SK-N-MC (cell line): ENCODE data around the gene FAM107B.

ENCODE experiments used
- DNase-seq: peaks from one replicate; pipeline ENCODE4 v3.0.0-alpha.2; 2011; ENCODE audit warnings: low read depth, low spot score
- H3K27ac ChIP-seq: fragments of 200-600 bp; sonication (generic); 2 replicates; pipeline ENCODE4 v1.5.1; 2016; ENCODE audit warnings: mixed run types
- H3K36me3 ChIP-seq: fragments of 200-600 bp; sonication (generic); 2 replicates; pipeline ENCODE4 v1.6.1; 2017; ENCODE audit warnings: antibody characterized with exemption, low read length, mixed read lengths; ENCODE audit not compliant: insufficient read depth
- H3K4me3 ChIP-seq: fragments of 200-600 bp; sonication (generic); 2 replicates; pipeline ENCODE4 v1.5.1; 2016
- H3K9ac ChIP-seq: fragments of 200-600 bp; sonication (generic); 2 replicates; pipeline ENCODE4 v1.8.0; 2017; ENCODE audit warnings: mixed run types, mixed read lengths; ENCODE audit not compliant: insufficient read length
- H3K9me3 ChIP-seq: fragments of 200-600 bp; sonication (generic); 2 replicates; pipeline ENCODE4 v1.6.1; 2017; ENCODE audit warnings: low read depth, mild to moderate bottlenecking, antibody characterized with exemption, low read length, moderate library complexity, mixed read lengths
- EZH2 ChIP-seq: fragments of 200-600 bp; sonication (generic); IDR thresholded peaks from one replicate; pipeline ENCODE4 v1.6.1; 2017; ENCODE audit warnings: antibody characterized with exemption
- FOXP2 ChIP-seq: optimal IDR thresholded peaks from 2 replicates; pipeline ENCODE3; 2011; ENCODE audit warnings: mild to moderate bottlenecking, moderate library complexity; ENCODE audit not compliant: insufficient read depth; ENCODE audit errors: extremely low read length, control extremely low read depth
- POLR2AphosphoS5 ChIP-seq: IDR thresholded peaks from 2 replicates; pipeline ENCODE4 v1.6.1; 2012; ENCODE audit warnings: mild to moderate bottlenecking, low read depth, low read length, borderline replicate concordance

Gene FAM107B

DNA sequence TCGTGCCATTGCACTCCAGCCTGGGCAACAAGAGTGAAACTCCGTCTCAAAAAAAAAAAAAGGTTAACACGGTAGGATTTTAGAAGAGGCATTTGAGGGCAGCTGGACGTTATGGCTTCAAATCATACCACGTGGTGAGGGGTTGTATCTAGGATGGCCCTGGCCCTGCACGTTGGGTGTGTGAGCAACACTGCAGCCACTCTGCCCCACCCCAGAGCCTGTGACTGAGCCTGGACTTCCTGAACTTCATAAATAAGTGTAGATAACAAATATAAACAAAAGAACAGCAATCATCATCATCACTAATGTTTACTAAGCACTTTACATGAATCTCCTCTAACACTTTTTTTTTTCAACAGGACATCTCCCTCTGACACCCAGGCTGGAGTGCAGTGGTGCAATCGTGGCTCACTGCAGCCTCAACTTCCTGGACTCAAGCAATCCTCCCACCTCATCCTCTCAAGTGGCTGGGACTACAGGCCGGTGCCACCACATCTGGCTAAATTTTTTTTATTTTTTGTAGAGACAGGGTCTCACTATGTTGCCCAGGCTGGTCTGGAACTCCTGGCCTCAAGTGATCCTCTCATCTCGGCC lies 274.4 kb downstream of the FAM107B start:
- Histone ChIP-seq H3K9me3 (no peaks in the 10 kb centered on the region), H3K9ac (no peak overlapping the region), H3K36me3 (no peaks in the 10 kb centered on the region), H3K27ac (no peak overlapping the region), H3K4me3 (no peak overlapping the region)
- no peak for DNase-seq
- TF ChIP-seq FOXP2 (no peak), EZH2 (no peak), POLR2AphosphoS5 (no peak)

DNA sequence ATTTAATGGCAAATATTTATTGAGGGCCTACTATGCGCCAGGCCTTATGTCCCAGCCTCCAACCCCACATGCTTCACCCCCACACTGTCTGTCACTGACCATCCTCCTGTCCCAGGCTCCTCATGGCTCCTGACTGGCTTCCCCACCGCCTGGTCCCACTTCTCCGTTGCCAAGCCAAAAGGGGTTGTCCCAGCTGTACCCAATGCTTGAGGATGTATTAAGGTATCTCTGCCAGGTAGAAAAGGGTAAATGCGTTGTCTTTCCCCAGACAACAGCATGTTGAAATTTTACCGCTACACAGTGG lies 275.1 kb downstream of the FAM107B start:
- DNase-seq, result no peak
- TF ChIP-seq EZH2 (no peak), FOXP2 (no peak), POLR2AphosphoS5 (no peak)
- Histone ChIP-seq H3K9ac (no peak overlapping the region), H3K27ac (no peak overlapping the region), H3K9me3 (no peaks in the 10 kb centered on the region), H3K36me3 (no peaks in the 10 kb centered on the region), H3K4me3 (no peak overlapping the region)

DNA sequence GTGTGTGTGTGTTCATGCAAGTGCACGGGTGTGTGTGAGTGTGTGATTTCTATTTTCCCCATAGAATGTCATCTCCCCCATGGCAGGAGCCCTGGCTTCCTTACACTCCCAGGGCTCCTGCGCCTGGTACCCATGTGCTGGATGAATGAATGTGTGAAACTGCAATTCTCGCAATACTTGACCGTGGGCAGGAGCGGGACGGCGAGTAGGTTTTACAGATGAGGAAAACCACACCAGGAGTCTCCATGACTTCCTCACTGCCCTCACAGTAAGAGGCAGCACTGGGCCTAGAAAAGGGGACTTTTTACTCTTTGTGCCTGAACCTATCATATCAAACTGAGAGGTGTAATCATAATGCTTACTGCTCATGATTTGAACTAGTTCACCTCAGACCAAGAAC lies 276.4 kb downstream of the FAM107B start:
- Histone ChIP-seq H3K36me3 (no peaks in the 10 kb centered on the region), H3K9me3 (no peaks in the 10 kb centered on the region), H3K4me3 (no peak overlapping the region), H3K27ac (no peak overlapping the region), H3K9ac (no peak overlapping the region)
- DNase-seq, result no peak
- TF ChIP-seq EZH2, result no peak
- TF ChIP-seq POLR2AphosphoS5, result no peak
- no peak for TF ChIP-seq FOXP2

- Histone ChIP-seq H3K9me3 (no peaks in the 10 kb centered on the region), H3K4me3 (no peak overlapping the region), H3K36me3 (no peaks in the 10 kb centered on the region), H3K27ac (no peak overlapping the region), H3K9ac (no peak overlapping the region)
- no peak for TF ChIP-seq FOXP2
- TF ChIP-seq EZH2, result no peak
- TF ChIP-seq POLR2AphosphoS5, result no peak
- no peak for DNase-seq
Observed at GRCh38 chr10:14491811-14492210, 282.9 kb downstream of the FAM107B start.

DNA sequence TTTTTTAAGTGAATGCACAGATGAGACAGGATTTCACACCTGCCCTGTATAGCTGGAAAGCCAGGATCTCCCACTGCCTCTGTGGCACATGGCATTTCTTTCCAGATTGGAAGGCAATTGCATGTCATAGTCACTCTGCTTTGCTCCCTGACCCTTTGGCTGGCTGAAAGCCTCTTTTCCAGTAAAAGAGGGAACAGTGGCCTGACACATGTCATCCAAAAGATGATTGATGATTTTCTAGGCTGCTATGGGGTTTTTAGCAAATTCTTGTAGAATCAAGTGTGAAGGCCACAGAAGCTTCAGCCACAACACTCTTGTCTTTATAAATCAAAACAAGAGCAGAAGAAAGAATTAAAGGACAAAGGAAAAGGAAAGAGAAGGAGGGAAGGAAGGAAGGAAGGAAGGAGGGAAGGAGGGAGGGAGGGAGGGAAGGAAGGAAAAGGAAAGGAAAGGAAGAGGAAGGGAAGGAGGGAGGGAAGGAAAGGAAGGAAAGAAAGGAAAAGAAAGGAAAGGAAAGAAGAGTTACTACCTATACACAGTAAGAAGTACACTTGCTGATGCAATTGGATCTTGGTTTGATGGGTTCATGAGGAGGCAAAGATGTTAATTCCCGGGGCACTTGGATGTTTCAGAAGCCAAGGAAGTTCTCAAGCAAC lies 285.0 kb downstream of the FAM107B start:
- Histone ChIP-seq H3K36me3 (no peaks in the 10 kb centered on the region), H3K4me3 (no peak overlapping the region), H3K9me3 (no peaks in the 10 kb centered on the region), H3K27ac (no peak overlapping the region), H3K9ac (no peak overlapping the region)
- no peak for DNase-seq
- TF ChIP-seq EZH2, result no peak
- TF ChIP-seq POLR2AphosphoS5, result no peak
- no peak for TF ChIP-seq FOXP2

DNA sequence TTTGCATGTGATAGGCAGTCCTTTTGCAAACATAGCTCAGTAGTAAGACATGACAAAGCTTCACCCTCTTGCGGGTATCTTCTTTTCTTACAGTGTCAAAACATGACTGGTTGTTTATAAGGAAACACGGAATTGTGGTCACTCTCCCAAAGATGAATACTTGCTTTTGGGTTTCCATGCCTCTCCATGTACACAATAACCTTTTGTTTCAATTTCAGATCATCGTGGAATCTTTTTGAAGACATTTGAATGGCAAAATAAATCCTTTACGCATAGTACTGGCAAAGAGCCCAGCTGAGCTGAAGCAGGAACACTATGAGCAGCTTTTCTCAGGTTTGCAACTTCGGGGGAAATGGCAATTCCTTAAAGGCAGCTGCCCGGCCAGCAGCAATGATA lies 287.2 kb downstream of the FAM107B start:
- DNase-seq, result no peak
- no peak for TF ChIP-seq FOXP2
- no peak for TF ChIP-seq EZH2
- TF ChIP-seq POLR2AphosphoS5, result no peak
- H3K36me3 ChIP-seq, result no peaks in the 10 kb centered on the region
- H3K27ac ChIP-seq, result no peak overlapping the region
- H3K9ac ChIP-seq, result no peak overlapping the region
- H3K4me3 ChIP-seq, result no peak overlapping the region
- H3K9me3 ChIP-seq, result no peaks in the 10 kb centered on the region

DNA sequence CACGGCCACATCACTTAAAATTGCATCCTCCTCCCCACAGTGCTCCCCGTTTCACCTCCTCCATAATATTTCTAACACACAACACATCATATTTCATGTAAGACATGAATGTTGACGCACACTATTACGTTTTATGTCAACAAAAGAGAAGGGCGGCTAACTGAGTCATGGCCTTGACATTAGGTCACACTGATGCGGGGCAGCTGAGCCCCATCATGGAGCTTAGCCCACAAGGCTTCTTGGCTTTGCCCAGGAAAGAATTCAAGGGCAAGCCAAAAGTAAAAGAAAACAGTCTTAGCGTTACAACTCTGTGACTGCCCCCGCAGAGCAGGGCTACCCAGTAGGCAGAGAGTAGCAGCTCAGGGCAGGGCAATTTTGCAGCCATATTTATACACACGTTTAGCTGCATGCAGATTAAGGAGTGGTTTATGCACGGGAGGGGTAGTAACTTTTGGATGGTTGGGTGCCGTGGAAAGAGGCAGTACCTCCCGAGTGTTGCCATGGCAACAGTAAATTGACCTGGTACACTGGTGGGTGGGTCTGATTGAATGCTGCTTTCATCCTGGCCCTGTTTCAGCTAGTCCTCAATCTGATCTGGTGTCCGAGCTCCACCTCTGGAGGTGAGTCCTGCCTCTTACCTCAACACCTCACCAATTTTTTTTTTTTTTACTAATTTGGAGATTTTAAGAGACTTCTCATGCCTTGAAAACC lies 287.8 kb downstream of the FAM107B start:
- Histone ChIP-seq H3K27ac (no peak overlapping the region), H3K9me3 (no peaks in the 10 kb centered on the region), H3K36me3 (no peaks in the 10 kb centered on the region), H3K4me3 (no peak overlapping the region), H3K9ac (no peak overlapping the region)
- TF ChIP-seq EZH2 (no peak), FOXP2 (no peak), POLR2AphosphoS5 (no peak)
- no peak for DNase-seq

GRCh38 chr10:14485986-14486385 lies 288.7 kb downstream of the FAM107B start:
- H3K9ac ChIP-seq, result no peak overlapping the region
- no peak overlapping the region for H3K27ac ChIP-seq

GRCh38 chr10:14483417-14483816 lies 291.3 kb downstream of the FAM107B start:
- Histone ChIP-seq H3K9me3 (no peaks in the 10 kb centered on the region), H3K4me3 (no peak overlapping the region), H3K27ac (no peak overlapping the region), H3K36me3 (no peaks in the 10 kb centered on the region), H3K9ac (no peak overlapping the region)
- no peak for DNase-seq
- TF ChIP-seq POLR2AphosphoS5 (no peak), FOXP2 (no peak), EZH2 (no peak)

More at GRCh38 chr10:14485986-14486385, 288.7 kb downstream of the FAM107B start:
- Histone ChIP-seq H3K9me3 (no peaks in the 10 kb centered on the region), H3K36me3 (no peaks in the 10 kb centered on the region), H3K4me3 (no peak overlapping the region)
- TF ChIP-seq EZH2, result no peak
- no peak for TF ChIP-seq POLR2AphosphoS5
- TF ChIP-seq FOXP2, result no peak
- no peak for DNase-seq
